ENCODE results near the gene DDX31.

- TF ChIP-seq, protein P1, sequence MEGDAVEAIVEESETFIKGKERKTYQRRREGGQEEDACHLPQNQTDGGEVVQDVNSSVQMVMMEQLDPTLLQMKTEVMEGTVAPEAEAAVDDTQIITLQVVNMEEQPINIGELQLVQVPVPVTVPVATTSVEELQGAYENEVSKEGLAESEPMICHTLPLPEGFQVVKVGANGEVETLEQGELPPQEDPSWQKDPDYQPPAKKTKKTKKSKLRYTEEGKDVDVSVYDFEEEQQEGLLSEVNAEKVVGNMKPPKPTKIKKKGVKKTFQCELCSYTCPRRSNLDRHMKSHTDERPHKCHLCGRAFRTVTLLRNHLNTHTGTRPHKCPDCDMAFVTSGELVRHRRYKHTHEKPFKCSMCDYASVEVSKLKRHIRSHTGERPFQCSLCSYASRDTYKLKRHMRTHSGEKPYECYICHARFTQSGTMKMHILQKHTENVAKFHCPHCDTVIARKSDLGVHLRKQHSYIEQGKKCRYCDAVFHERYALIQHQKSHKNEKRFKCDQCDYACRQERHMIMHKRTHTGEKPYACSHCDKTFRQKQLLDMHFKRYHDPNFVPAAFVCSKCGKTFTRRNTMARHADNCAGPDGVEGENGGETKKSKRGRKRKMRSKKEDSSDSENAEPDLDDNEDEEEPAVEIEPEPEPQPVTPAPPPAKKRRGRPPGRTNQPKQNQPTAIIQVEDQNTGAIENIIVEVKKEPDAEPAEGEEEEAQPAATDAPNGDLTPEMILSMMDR (IDR thresholded peaks at IDR 0.05) = no peak
- TF ChIP-seq POLR2A (IDR thresholded peaks at IDR 0.05) = no peak
Measured at GRCh38 chr9:132543251-132543650, 126.5 kb downstream of the DDX31 start.
